OCI-LY1 (cell line): ENCODE data around the gene CLSTN2.

Experiments used
- H2AFZ ChIP-seq: fragments of 200-600 bp; sonication (generic), shearing (Covaris generic); 2 replicates; pipeline ENCODE4 v1.6.0; 2014; ENCODE audit warnings: antibody characterized with exemption, mild to moderate bottlenecking, low read length
- H3F3A ChIP-seq: fragments of 200-600 bp; sonication (generic), shearing (Covaris generic); 2 replicates; pipeline ENCODE4 v1.6.0; 2014; ENCODE audit warnings: mild to moderate bottlenecking, antibody characterized with exemption, low read length, moderate library complexity; ENCODE audit not compliant: insufficient read depth
- H3K27ac ChIP-seq: fragments of 200-600 bp; sonication (generic); 2 replicates; pipeline ENCODE4 v1.5.1; 2014; ENCODE audit warnings: low read length, mixed run types, mild to moderate bottlenecking, low read depth; ENCODE audit not compliant: poor library complexity, severe bottlenecking
- H3K27me3 ChIP-seq: fragments of 200-600 bp; sonication (generic); 2 replicates; pipeline ENCODE4 v1.6.0; 2014; ENCODE audit warnings: antibody characterized with exemption, mild to moderate bottlenecking, low read length, moderate library complexity; ENCODE audit not compliant: insufficient read depth
- H3K36me3 ChIP-seq: fragments of 200-600 bp; sonication (generic); 2 replicates; pipeline ENCODE4 v1.6.1; 2014; ENCODE audit warnings: mild to moderate bottlenecking, antibody characterized with exemption, low read length, moderate library complexity, mixed read lengths; ENCODE audit not compliant: insufficient read depth
- H3K4me1 ChIP-seq: fragments of 200-600 bp; sonication (generic); 2 replicates; pipeline ENCODE4 v1.5.1; 2014; ENCODE audit warnings: mild to moderate bottlenecking, low read length, moderate library complexity; ENCODE audit not compliant: insufficient read depth, severe bottlenecking
- H3K4me2 ChIP-seq: fragments of 200-600 bp; sonication (generic), shearing (Covaris generic); 2 replicates; pipeline ENCODE4 v1.6.1; 2014; ENCODE audit warnings: low read length
- H3K4me3 ChIP-seq: fragments of 200-600 bp; sonication (generic); 2 replicates; pipeline ENCODE4 v1.5.1; 2014; ENCODE audit warnings: low read length, low read depth, mild to moderate bottlenecking, mixed read lengths; ENCODE audit not compliant: poor library complexity, severe bottlenecking
- H3K79me2 ChIP-seq: fragments of 200-600 bp; shearing (Covaris generic); 2 replicates; pipeline ENCODE4 v1.6.1; 2016; ENCODE audit warnings: mixed run types, low read length, mixed read lengths; ENCODE audit not compliant: insufficient read depth
- H3K9ac ChIP-seq: fragments of 200-600 bp; sonication (generic), shearing (Covaris generic); 2 replicates; pipeline ENCODE4 v1.6.1; 2014; ENCODE audit warnings: mild to moderate bottlenecking, low read length, mixed read lengths
- H3K9me2 ChIP-seq: fragments of 200-600 bp; sonication (generic), shearing (Covaris generic); 2 replicates; pipeline ENCODE4 v1.6.1; 2014; ENCODE audit warnings: low read depth, mild to moderate bottlenecking, low read length, mixed read lengths
- H3K9me3 ChIP-seq: fragments of 200-600 bp; shearing (Covaris generic); 2 replicates; pipeline ENCODE4 v1.6.1; 2014; ENCODE audit warnings: low read length, mixed read lengths
- H4K20me1 ChIP-seq: fragments of 200-600 bp; sonication (generic), shearing (Covaris generic); 2 replicates; pipeline ENCODE4 v1.6.0; 2016; ENCODE audit warnings: mild to moderate bottlenecking, low read length; ENCODE audit not compliant: insufficient read depth
- CTCF ChIP-seq: fragments of 200-600 bp; sonication (generic), shearing (Covaris generic); IDR thresholded peaks from 2 replicates; pipeline ENCODE4 v1.5.1; 2017; ENCODE audit warnings: mild to moderate bottlenecking, antibody characterized with exemption, low read length, moderate library complexity, mixed read lengths
- EZH2 ChIP-seq: fragments of 200-600 bp; sonication (generic), shearing (Covaris generic); IDR thresholded peaks from 2 replicates; pipeline ENCODE4 v1.8.0; 2017; ENCODE audit warnings: borderline replicate concordance, mixed run types, mild to moderate bottlenecking, antibody characterized with exemption, low read length, moderate library complexity, mixed read lengths

The CLSTN2 gene

GRCh38 chr3:140424211-140424610 lies 489.2 kb downstream of the CLSTN2 start:
- Histone ChIP-seq H3F3A (no peaks in the 10 kb centered on the region), H3K9me3 (no peaks in the 10 kb centered on the region), H3K9me2 (no peaks in the 10 kb centered on the region), H3K4me3 (no peak overlapping the region), H3K9ac (no peak overlapping the region), H3K27me3 (no peaks in the 10 kb centered on the region), H2AFZ (no peak overlapping the region), H3K27ac (no peak overlapping the region), H3K4me2 (no peak overlapping the region), H4K20me1 (no peaks in the 10 kb centered on the region), H3K79me2 (no peaks in the 10 kb centered on the region), H3K36me3 (no peaks in the 10 kb centered on the region), H3K4me1 (no peaks in the 10 kb centered on the region)
- TF ChIP-seq EZH2 (no peak), CTCF (no peak)

GRCh38 chr3:140424726-140425125 lies 489.7 kb downstream of the CLSTN2 start:
- H3K9me3 ChIP-seq = no peaks in the 10 kb centered on the region
- no peak overlapping the region for H2AFZ ChIP-seq
- H3K4me1 ChIP-seq = no peaks in the 10 kb centered on the region
- no peak overlapping the region for H3K27ac ChIP-seq
- H4K20me1 ChIP-seq = no peaks in the 10 kb centered on the region
- H3K27me3 ChIP-seq = no peaks in the 10 kb centered on the region
- H3K9ac ChIP-seq = no peak overlapping the region
- H3F3A ChIP-seq = no peaks in the 10 kb centered on the region
- no peaks in the 10 kb centered on the region for H3K9me2 ChIP-seq
- H3K36me3 ChIP-seq = no peaks in the 10 kb centered on the region
- H3K4me3 ChIP-seq = no peak overlapping the region
- H3K4me2 ChIP-seq = no peak overlapping the region
- H3K79me2 ChIP-seq = no peaks in the 10 kb centered on the region
- TF ChIP-seq CTCF (no peak), EZH2 (no peak)

GRCh38 chr3:140427786-140428185 lies 492.8 kb downstream of the CLSTN2 start:
- H3K79me2 ChIP-seq = no peaks in the 10 kb centered on the region
- no peak for TF ChIP-seq CTCF
- no peak for TF ChIP-seq EZH2
- no peak overlapping the region for H3K4me2 ChIP-seq
- no peak overlapping the region for H2AFZ ChIP-seq
- no peaks in the 10 kb centered on the region for H3K9me3 ChIP-seq
- H4K20me1 ChIP-seq = no peaks in the 10 kb centered on the region
- H3K9ac ChIP-seq = no peak overlapping the region
- no peaks in the 10 kb centered on the region for H3K9me2 ChIP-seq
- H3F3A ChIP-seq = no peaks in the 10 kb centered on the region
- H3K4me3 ChIP-seq = no peak overlapping the region
- H3K27me3 ChIP-seq = 0 out of 2 replicates have a peak, but pooled peaks cover 4% of the 10 kb centered on the region
- H3K36me3 ChIP-seq = no peaks in the 10 kb centered on the region
- no peak overlapping the region for H3K27ac ChIP-seq
- no peaks in the 10 kb centered on the region for H3K4me1 ChIP-seq
